ENCODE measurements around the gene SLC25A34.

GRCh38 chr1:15748264-15748663, 12.2 kb downstream of the SLC25A34 start:
- TF ChIP-seq CEBPZ (IDR thresholded peaks at IDR 0.05; ENCODE audit: low read length), result no peak
- TF ChIP-seq PAWR (CRISPR knock-in tag; IDR thresholded peaks at IDR 0.05; ENCODE audit: borderline replicate concordance), result no peak
- TF ChIP-seq TAF1 (CRISPR knock-in tag; IDR thresholded peaks at IDR 0.05), result no peak
- TF ChIP-seq ZNF33B (CRISPR knock-in tag; IDR thresholded peaks at IDR 0.05), result no peak
- TF ChIP-seq RAD21 (CRISPR knock-in tag; IDR thresholded peaks at IDR 0.05), result no peak
- TF ChIP-seq NONO (IDR thresholded peaks at IDR 0.05), result no peak
- no peak for TF ChIP-seq NONO (CRISPR knock-in tag; conservative IDR thresholded peaks at IDR 0.05)
- no peak for TF ChIP-seq DBP (CRISPR knock-in tag; IDR thresholded peaks at IDR 0.05; ENCODE audit: not compliant biosample characterization)
- TF ChIP-seq TRIM24 (CRISPR knock-in tag; IDR thresholded peaks at IDR 0.05), result no peak
- no peak for TF ChIP-seq ZNF292 (CRISPR knock-in tag; IDR thresholded peaks at IDR 0.05; ENCODE audit: borderline replicate concordance, low read depth)
- no peak for TF ChIP-seq SP1 (IDR thresholded peaks at IDR 0.05)
- no peak for TF ChIP-seq SP1 (CRISPR knock-in tag; IDR thresholded peaks at IDR 0.05)
- TF ChIP-seq ATF2 (CRISPR knock-in tag; IDR thresholded peaks at IDR 0.05), result no peak
